Calu3 (cell line): ENCODE measurements around the gene DCDC2. TPM values are rescaled to one million over a fixed set of nuclear protein-coding genes. Genes with fewer than 3 reads are reported as not detected.

Experiments used
- BruUV-seq: library from RNA; stranded (reverse); fragments of 400-500 nt; replicated peaks from 2 replicates; lab custom pipeline; 2021; lab: Mats Ljungman, UMichigan
- CTCF ChIA-PET: fragments of 300-600 bp; sonication (Branson Sonifier 250); formaldehyde crosslinking; loops from one replicate; lab custom pipeline; 2022; ENCODE audit warnings: antibody characterized with exemption; lab: Charles Lee
- DNase-seq: peaks from one replicate; pipeline ENCODE4 v3.0.0; 2022
- H3K27ac Mint-ChIP-seq: one replicate; pipeline ENCODE4 v1.8.0; 2022; ENCODE audit warnings: mixed read lengths; ENCODE audit not compliant: unreplicated experiment
- H3K27me3 Mint-ChIP-seq: one replicate; pipeline ENCODE4 v1.8.0; 2022; ENCODE audit warnings: mixed read lengths; ENCODE audit not compliant: unreplicated experiment
- H3K36me3 Mint-ChIP-seq: one replicate; pipeline ENCODE4 v1.8.0; 2022; ENCODE audit warnings: mild to moderate bottlenecking, moderate library complexity, mixed read lengths; ENCODE audit not compliant: insufficient read depth, unreplicated experiment
- H3K4me1 Mint-ChIP-seq: one replicate; pipeline ENCODE4 v1.8.0; 2022; ENCODE audit warnings: mild to moderate bottlenecking, low read depth, mixed read lengths; ENCODE audit not compliant: unreplicated experiment
- H3K4me3 Mint-ChIP-seq: one replicate; pipeline ENCODE4 v1.8.0; 2022; ENCODE audit warnings: mild to moderate bottlenecking, low read depth, moderate library complexity, mixed read lengths; ENCODE audit not compliant: unreplicated experiment
- H3K9me3 Mint-ChIP-seq: one replicate; pipeline ENCODE4 v1.8.0; 2022; ENCODE audit warnings: low read depth, mixed read lengths; ENCODE audit not compliant: unreplicated experiment
- intact Hi-C: fragments of 100-400 bp; cut with micrococcal nuclease; formaldehyde crosslinking; loops from one replicate; pipeline ENCODE4 v1.10.0; 2022; ENCODE audit not compliant: unreplicated experiment
- total RNA-seq: library from RNA; stranded (reverse); gene quantifications from 2 replicates; pipeline ENCODE4 v1.2.3, GENCODE V29; 2022
- TF ChIP-seq, protein P1 (sequence below): fragments of 200-600 bp; IDR thresholded peaks from one replicate; pipeline ENCODE4 v1.8.0; 2022; ENCODE audit warnings: antibody characterized with exemption; ENCODE audit not compliant: unreplicated experiment

Gene DCDC2
- total RNA-seq, 1 experiment from 2014 or later, result 91.8 TPM

DNA sequence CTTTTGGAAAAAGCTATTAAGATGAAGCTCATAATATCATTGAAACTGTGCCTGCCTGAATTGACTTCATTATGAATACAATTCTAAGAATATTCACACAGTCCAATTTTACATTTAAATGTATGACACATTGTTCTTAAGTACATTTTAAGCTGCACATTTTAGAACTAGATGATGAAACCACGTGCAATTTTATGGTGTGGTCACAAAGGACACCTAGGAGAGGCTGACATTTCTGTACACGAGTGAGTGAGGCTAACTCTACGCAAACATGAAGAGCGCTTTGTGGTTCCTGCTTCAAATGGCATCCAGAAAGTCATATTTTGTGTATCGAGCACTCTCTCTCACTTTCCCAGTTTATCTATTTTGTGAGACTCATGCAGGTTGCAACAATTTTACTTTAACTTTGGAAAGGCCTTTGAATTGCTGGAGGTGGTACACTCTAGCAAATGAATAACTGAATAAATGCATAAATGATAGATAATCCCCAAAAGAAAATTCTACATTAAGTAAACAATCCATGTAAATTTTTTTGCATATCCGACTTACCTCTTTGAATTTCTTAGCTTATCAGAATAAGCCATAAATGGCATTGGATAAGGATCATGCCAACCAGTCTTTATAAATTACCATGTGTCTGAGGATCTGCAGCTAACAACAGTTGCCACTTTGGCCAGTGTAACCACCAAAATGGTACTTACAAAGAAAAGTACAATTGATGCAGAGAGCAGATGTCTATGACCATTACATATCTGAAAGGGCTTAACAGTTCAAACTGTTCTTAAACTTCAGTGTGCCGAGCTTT is 134.5 kb downstream of the DCDC2 start:
- H3K27ac Mint-ChIP-seq, result peak overlapping the region; percentile 23
- BruUV-seq, result no TSS peak
- CTCF ChIA-PET, result interaction anchor here (0.6 kb wide), 1 partner anchor 10 kb away, joined by 9 read pairs; no protein-coding TSS in a partner anchor
- H3K9me3 Mint-ChIP-seq, result no peaks in the 10 kb centered on the region
- TF ChIP-seq, protein P1, sequence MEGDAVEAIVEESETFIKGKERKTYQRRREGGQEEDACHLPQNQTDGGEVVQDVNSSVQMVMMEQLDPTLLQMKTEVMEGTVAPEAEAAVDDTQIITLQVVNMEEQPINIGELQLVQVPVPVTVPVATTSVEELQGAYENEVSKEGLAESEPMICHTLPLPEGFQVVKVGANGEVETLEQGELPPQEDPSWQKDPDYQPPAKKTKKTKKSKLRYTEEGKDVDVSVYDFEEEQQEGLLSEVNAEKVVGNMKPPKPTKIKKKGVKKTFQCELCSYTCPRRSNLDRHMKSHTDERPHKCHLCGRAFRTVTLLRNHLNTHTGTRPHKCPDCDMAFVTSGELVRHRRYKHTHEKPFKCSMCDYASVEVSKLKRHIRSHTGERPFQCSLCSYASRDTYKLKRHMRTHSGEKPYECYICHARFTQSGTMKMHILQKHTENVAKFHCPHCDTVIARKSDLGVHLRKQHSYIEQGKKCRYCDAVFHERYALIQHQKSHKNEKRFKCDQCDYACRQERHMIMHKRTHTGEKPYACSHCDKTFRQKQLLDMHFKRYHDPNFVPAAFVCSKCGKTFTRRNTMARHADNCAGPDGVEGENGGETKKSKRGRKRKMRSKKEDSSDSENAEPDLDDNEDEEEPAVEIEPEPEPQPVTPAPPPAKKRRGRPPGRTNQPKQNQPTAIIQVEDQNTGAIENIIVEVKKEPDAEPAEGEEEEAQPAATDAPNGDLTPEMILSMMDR, result no peak
- no peaks in the 10 kb centered on the region for H3K36me3 Mint-ChIP-seq
- H3K4me1 Mint-ChIP-seq, result peaks cover 53% of the 10 kb centered on the region
- intact Hi-C loops, result no loop called here
- H3K27me3 Mint-ChIP-seq, result no peaks in the 10 kb centered on the region
- H3K4me3 Mint-ChIP-seq, result no peak overlapping the region
- no peak for DNase-seq

DNA sequence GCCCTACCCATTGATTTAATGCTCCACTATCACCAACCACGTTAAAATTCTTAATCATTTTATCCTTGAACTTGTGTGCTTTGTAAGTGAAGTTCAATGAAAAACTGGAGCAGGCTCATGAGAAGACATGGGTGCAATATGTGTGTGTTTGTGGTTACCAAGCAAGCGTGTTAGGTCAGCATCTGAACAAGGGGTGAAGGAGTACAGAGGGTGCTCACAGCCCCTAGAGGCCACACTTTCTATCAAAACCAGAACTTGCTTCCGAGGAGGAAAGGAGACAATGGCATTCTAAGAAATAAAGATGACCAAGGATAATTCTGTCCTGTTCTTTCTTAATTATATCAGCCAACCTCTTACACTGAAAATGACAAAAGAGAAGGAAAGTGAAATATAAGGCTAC is 138.2 kb downstream of the DCDC2 start:
- H3K36me3 Mint-ChIP-seq, result no peaks in the 10 kb centered on the region
- H3K9me3 Mint-ChIP-seq, result no peaks in the 10 kb centered on the region
- H3K4me1 Mint-ChIP-seq, result peaks cover 33% of the 10 kb centered on the region
- no TSS peak for BruUV-seq
- H3K27ac Mint-ChIP-seq, result no peak overlapping the region
- TF ChIP-seq, protein P1, result no peak
- no peaks in the 10 kb centered on the region for H3K27me3 Mint-ChIP-seq
- no peak overlapping the region for H3K4me3 Mint-ChIP-seq
- no peak for DNase-seq
- intact Hi-C loops, result no loop called here
- CTCF ChIA-PET, result no interaction called here

DNA sequence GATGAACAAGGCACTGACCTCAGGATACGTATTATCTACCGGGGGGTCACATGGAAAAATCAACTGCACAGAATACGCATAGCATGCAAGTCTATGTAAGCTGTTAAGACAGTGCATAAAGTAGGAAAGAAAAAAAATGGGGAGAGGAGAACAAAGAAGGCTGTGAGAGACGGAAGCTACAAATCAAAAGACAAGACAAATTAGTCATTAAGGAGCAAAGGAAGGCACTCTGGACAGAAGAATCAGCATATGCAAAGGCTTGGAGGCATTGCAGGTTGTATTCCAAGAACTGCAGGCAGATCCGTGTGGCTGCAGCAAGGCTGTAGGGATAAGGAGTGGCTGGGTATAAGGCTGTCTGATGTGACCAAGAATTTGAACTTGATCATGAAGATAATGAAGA is 142.9 kb downstream of the DCDC2 start:
- intact Hi-C loops, result no loop called here
- CTCF ChIA-PET, result no interaction called here
- no TSS peak for BruUV-seq

DNA sequence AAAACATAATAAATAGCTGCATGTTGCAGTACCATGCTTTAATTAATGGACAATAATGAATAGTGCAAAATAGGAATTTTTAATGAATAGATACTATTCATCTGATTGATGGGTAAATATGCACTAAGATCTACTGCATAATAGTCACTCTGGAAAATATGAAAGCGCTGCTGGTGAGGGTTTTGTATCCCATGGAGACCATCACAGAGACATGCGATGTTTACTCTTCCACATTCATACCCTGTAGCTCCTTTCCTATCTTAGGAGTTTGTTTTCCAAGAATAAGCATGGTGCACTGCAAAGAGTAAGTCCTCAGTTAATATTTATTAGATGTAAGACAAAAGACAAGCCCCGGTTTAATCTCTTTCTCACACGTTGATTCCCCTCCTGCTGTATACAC is 150.4 kb downstream of the DCDC2 start:
- Mint-ChIP-seq H3K9me3 (no peaks in the 10 kb centered on the region), H3K27me3 (no peaks in the 10 kb centered on the region), H3K27ac (no peak overlapping the region), H3K4me3 (no peak overlapping the region), H3K36me3 (peaks cover 12% of the 10 kb centered on the region), H3K4me1 (peaks cover 25% of the 10 kb centered on the region)
- no TSS peak for BruUV-seq
- TF ChIP-seq, protein P1, result no peak
- intact Hi-C loops, result loop anchor here (5.0 kb wide), 1 partner anchor 65 kb away; no protein-coding TSS in a partner anchor
- CTCF ChIA-PET, result no interaction called here
- DNase-seq, result no peak

More for the DNA sequence above, 142.9 kb downstream of the DCDC2 start:
- H3K4me3 Mint-ChIP-seq, result no peak overlapping the region
- no peaks in the 10 kb centered on the region for H3K4me1 Mint-ChIP-seq
- no peak for DNase-seq
- H3K9me3 Mint-ChIP-seq, result no peaks in the 10 kb centered on the region
- no peaks in the 10 kb centered on the region for H3K36me3 Mint-ChIP-seq
- no peak overlapping the region for H3K27ac Mint-ChIP-seq
- no peaks in the 10 kb centered on the region for H3K27me3 Mint-ChIP-seq
- TF ChIP-seq, protein P1, result no peak
